H9 (cell line): ENCODE data around the gene DAZAP1. TPM values are rescaled to one million over a fixed set of nuclear protein-coding genes. Genes with fewer than 3 reads are reported as not detected.

Source experiments
- DNase-seq: peaks from one replicate; pipeline ENCODE4 v3.0.0-alpha.2; 2017
- H2AFZ ChIP-seq: one replicate; pipeline ENCODE4 v1.6.1; 2013; ENCODE audit warnings: mild to moderate bottlenecking, low read length, control low read depth, moderate library complexity
- H2AK5ac ChIP-seq: 2 replicates; pipeline ENCODE4 v1.6.1; 2013; ENCODE audit warnings: low read length, control low read depth, mixed read lengths; ENCODE audit not compliant: insufficient read length
- H2BK120ac ChIP-seq: one replicate; pipeline ENCODE4 v1.6.1; 2013; ENCODE audit warnings: low read depth, mild to moderate bottlenecking, low read length, control low read depth, inconsistent platforms; ENCODE audit not compliant: poor library complexity, severe bottlenecking
- H2BK12ac ChIP-seq: 2 replicates; pipeline ENCODE4 v1.6.1; 2013; ENCODE audit warnings: low read length, control low read depth, mixed read lengths, low read depth; ENCODE audit not compliant: insufficient read length
- H2BK15ac ChIP-seq: 2 replicates; pipeline ENCODE4 v1.6.1; 2013; ENCODE audit warnings: low read depth, low read length, control low read depth
- H2BK20ac ChIP-seq: one replicate; pipeline ENCODE4 v1.6.1; 2013; ENCODE audit warnings: low read depth, mild to moderate bottlenecking, low read length, control low read depth, inconsistent platforms; ENCODE audit not compliant: poor library complexity, severe bottlenecking
- H2BK5ac ChIP-seq: 2 replicates; pipeline ENCODE4 v1.6.1; 2013; ENCODE audit warnings: low read length, control low read depth, mixed read lengths; ENCODE audit not compliant: insufficient read length
- H3K14ac ChIP-seq: 2 replicates; pipeline ENCODE4 v1.6.1; 2013; ENCODE audit warnings: low read length, control low read depth; ENCODE audit not compliant: insufficient read depth
- H3K18ac ChIP-seq: 2 replicates; pipeline ENCODE4 v1.6.1; 2013; ENCODE audit warnings: low read depth, mild to moderate bottlenecking, mixed read lengths, low read length, control low read depth; ENCODE audit not compliant: insufficient read length
- H3K23ac ChIP-seq: 2 replicates; pipeline ENCODE4 v1.6.1; 2013; ENCODE audit warnings: low read length, control low read depth, mixed read lengths, low read depth; ENCODE audit not compliant: insufficient read length
- H3K23me2 ChIP-seq: 2 replicates; pipeline ENCODE4 v1.6.1; 2013; ENCODE audit warnings: low read depth, mild to moderate bottlenecking, mixed read lengths, low read length, control low read depth; ENCODE audit not compliant: insufficient read length, poor library complexity, severe bottlenecking
- H3K27ac ChIP-seq: 2 replicates; pipeline ENCODE4 v1.5.1; 2013; ENCODE audit warnings: low read length, control low read depth, mixed read lengths, low read depth; ENCODE audit not compliant: insufficient read length
- H3K27me3 ChIP-seq: 2 replicates; pipeline ENCODE4 v1.6.1; 2013; ENCODE audit warnings: low read length, control low read depth, inconsistent platforms; ENCODE audit not compliant: insufficient read depth
- H3K4ac ChIP-seq: 2 replicates; pipeline ENCODE4 v1.6.1; 2013; ENCODE audit warnings: low read depth, mild to moderate bottlenecking, control low read depth, inconsistent platforms, low read length, moderate library complexity
- H3K4me1 ChIP-seq: 2 replicates; pipeline ENCODE4 v1.6.1; 2013; ENCODE audit warnings: low read length, control low read depth, inconsistent platforms; ENCODE audit not compliant: insufficient read depth
- H3K4me2 ChIP-seq: 2 replicates; pipeline ENCODE4 v1.6.1; 2013; ENCODE audit warnings: low read length, control low read depth, mixed read lengths; ENCODE audit not compliant: insufficient read length, insufficient read depth
- H3K56ac ChIP-seq: 2 replicates; pipeline ENCODE4 v1.6.1; 2013; ENCODE audit warnings: low read depth, mild to moderate bottlenecking, mixed read lengths, low read length, control low read depth; ENCODE audit not compliant: insufficient read length
- H3K79me1 ChIP-seq: 2 replicates; pipeline ENCODE4 v1.6.1; 2013; ENCODE audit warnings: low read depth, mild to moderate bottlenecking, moderate library complexity, low read length, control low read depth, inconsistent platforms; ENCODE audit not compliant: insufficient read depth, poor library complexity, severe bottlenecking
- H3K79me2 ChIP-seq: 2 replicates; pipeline ENCODE4 v1.6.1; 2013; ENCODE audit warnings: low read length, control low read depth, inconsistent platforms; ENCODE audit not compliant: insufficient read depth
- H3K9ac ChIP-seq: 2 replicates; pipeline ENCODE4 v1.6.1; 2013; ENCODE audit warnings: low read length, control low read depth, mixed read lengths; ENCODE audit not compliant: insufficient read length; ENCODE audit errors: extremely low read depth
- H3K9me3 ChIP-seq: one replicate; pipeline ENCODE4 v1.6.1; 2013; ENCODE audit warnings: low read depth, low read length, inconsistent platforms; ENCODE audit not compliant: control insufficient read depth
- H3T11ph ChIP-seq: one replicate; pipeline ENCODE4 v1.6.1; 2013; ENCODE audit warnings: mild to moderate bottlenecking, low read length, control low read depth, inconsistent platforms
- H4K20me1 ChIP-seq: one replicate; pipeline ENCODE4 v1.6.1; 2013; ENCODE audit not compliant: control insufficient read depth, insufficient read length, insufficient read depth
- H4K5ac ChIP-seq: 2 replicates; pipeline ENCODE4 v1.6.1; 2013; ENCODE audit warnings: low read depth, mild to moderate bottlenecking, mixed read lengths, low read length, control low read depth; ENCODE audit not compliant: insufficient read length
- H4K8ac ChIP-seq: replicated peaks from 2 replicates; pipeline ENCODE4 v1.6.1; 2013; ENCODE audit warnings: low read length, control low read depth, mixed read lengths, low read depth; ENCODE audit not compliant: insufficient read length
- H4K91ac ChIP-seq: 2 replicates; pipeline ENCODE4 v1.6.1; 2013; ENCODE audit warnings: low read depth, mild to moderate bottlenecking, moderate library complexity, mixed read lengths, low read length, control low read depth; ENCODE audit not compliant: insufficient read length
- H3K27ac Mint-ChIP-seq, 3 experiments: 2 replicates in 2 of 3; 3 replicates in 1 of 3; pipeline ENCODE4 v1.8.0; 2020 to 2021; ENCODE audit warnings: mixed read lengths in 3 of 3, mild to moderate bottlenecking in 1 of 3, moderate library complexity in 1 of 3
- H3K27me3 Mint-ChIP-seq: 2 replicates; pipeline ENCODE4 v1.8.0; 2021; ENCODE audit warnings: low read depth, mild to moderate bottlenecking, moderate library complexity, mixed read lengths
- H3K36me3 Mint-ChIP-seq, 3 experiments: 2 replicates in 2 of 3; 3 replicates in 1 of 3; pipeline ENCODE4 v1.8.0; 2020 to 2021; ENCODE audit warnings: low read depth in 3 of 3, mixed read lengths in 3 of 3; ENCODE audit not compliant: insufficient read depth in 1 of 3
- H3K4me1 Mint-ChIP-seq, 2 experiments: 2 replicates each; pipeline ENCODE4 v1.8.0; 2020; ENCODE audit warnings: mixed read lengths in 2 of 2
- H3K4me3 Mint-ChIP-seq, 2 experiments: 2 replicates in 1 of 2; 3 replicates in 1 of 2; pipeline ENCODE4 v1.8.0; 2020 to 2021; ENCODE audit warnings: mild to moderate bottlenecking in 2 of 2, mixed read lengths in 2 of 2, moderate library complexity in 1 of 2
- H3K9me3 Mint-ChIP-seq, 2 experiments: 2 replicates in 1 of 2; 3 replicates in 1 of 2; pipeline ENCODE4 v1.8.0; 2020; ENCODE audit warnings: mild to moderate bottlenecking in 2 of 2, mixed read lengths in 2 of 2, moderate library complexity in 1 of 2
- CTCF ChIP-seq: fragments of 200-600 bp; sonication (generic); conservative IDR thresholded peaks from 3 replicates; pipeline ENCODE4 v1.8.0; 2021; ENCODE audit warnings: antibody characterized with exemption, mild to moderate bottlenecking
- WGBS: extraction: QIAGEN DNeasy Blood & Tissue Kit; methylation state at CpG from one replicate; pipeline ENCODE4 v1.1.7; 2013; ENCODE audit warnings: missing lambda C conversion rate, low lambda C conversion rate, mixed read lengths; ENCODE audit not compliant: insufficient read length; ENCODE audit errors: extremely low coverage; 5-methylcytosine and 5-hydroxymethylcytosine counted together
- total RNA-seq: library from RNA; stranded (reverse); gene quantifications from 2 replicates; pipeline ENCODE4 v1.2.1, GENCODE V29; 2021

The DAZAP1 gene
- total RNA-seq, 1 experiment from 2014 or later = 265 TPM

DNA sequence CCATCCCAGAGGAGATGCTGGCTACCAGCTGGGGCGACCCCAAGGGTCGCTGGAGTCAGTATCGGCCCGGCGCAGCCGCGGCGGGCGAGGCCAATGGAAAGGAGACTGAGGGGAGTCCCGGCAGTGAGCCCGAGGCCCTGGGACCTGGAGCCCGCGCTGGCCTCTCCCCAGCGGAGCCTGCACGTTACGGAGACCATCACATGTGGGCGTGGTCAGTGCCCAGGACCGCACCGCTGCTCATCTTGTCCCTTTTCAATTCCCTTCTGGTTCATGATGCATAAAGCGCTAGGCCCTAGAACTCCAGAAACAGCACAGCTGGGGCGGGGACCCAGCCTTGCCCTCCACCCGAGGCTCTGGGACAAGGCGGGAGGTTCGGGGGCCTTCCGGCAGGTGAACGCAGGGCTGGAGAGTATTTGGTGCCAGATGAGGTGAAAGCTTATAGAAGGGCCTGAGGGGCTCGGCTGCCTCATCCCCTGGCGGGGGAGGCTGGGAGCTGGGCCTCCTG is 63.7 kb downstream of the DAZAP1 start:
- Histone ChIP-seq H3K79me1 (no peaks in the 10 kb centered on the region), H3K18ac (no peak overlapping the region), H2AFZ (no peak overlapping the region), H3K27me3 (peaks cover 43% of the 10 kb centered on the region), H3K23me2 (peaks cover 9% of the 10 kb centered on the region), H3K4ac (no peak overlapping the region), H3K27ac (no peak overlapping the region), H2AK5ac (no peak overlapping the region), H3T11ph (no peak overlapping the region), H2BK120ac (no peak overlapping the region), H4K20me1 (peaks cover 3% of the 10 kb centered on the region), H3K4me1 (no peaks in the 10 kb centered on the region), H3K4me2 (peak overlapping the region; percentile 11), H2BK12ac (no peak overlapping the region), H2BK5ac (no peak overlapping the region), H3K79me2 (no peaks in the 10 kb centered on the region), H2BK20ac (no peak overlapping the region), H4K5ac (no peak overlapping the region), H3K23ac (no peak overlapping the region), H3K9me3 (no peaks in the 10 kb centered on the region), H4K91ac (no peak overlapping the region), H3K9ac (no peak overlapping the region), H3K56ac (no peak overlapping the region), H3K14ac (no peak overlapping the region), H2BK15ac (no peak overlapping the region), H4K8ac (no peak overlapping the region)
- H3K36me3 Mint-ChIP-seq = 0 out of 7 replicates have a peak, but pooled peaks cover 0 to 3% (median 0%) of the 10 kb centered on the region in 3 experiments
- H3K27ac Mint-ChIP-seq = no peak overlapping the region
- no peaks in the 10 kb centered on the region for H3K9me3 Mint-ChIP-seq
- peaks cover 63% of the 10 kb centered on the region for H3K27me3 Mint-ChIP-seq
- peak; percentile 41; the same call in 1 of the 3 replicates for TF ChIP-seq CTCF
- peak; percentile 84 for DNase-seq
- WGBS = no CpG with 5 or more reads among the region's 28 CpGs
- peaks cover 2 to 9% of the 10 kb centered on the region in 2 experiments; a peak in 3 of 4 replicates for H3K4me1 Mint-ChIP-seq
- H3K4me3 Mint-ChIP-seq = peak overlapping the region; percentile 38 to 75; a peak in 4 of 5 replicates
